Measurements from ENCODE around the gene NRXN3.

DNA sequence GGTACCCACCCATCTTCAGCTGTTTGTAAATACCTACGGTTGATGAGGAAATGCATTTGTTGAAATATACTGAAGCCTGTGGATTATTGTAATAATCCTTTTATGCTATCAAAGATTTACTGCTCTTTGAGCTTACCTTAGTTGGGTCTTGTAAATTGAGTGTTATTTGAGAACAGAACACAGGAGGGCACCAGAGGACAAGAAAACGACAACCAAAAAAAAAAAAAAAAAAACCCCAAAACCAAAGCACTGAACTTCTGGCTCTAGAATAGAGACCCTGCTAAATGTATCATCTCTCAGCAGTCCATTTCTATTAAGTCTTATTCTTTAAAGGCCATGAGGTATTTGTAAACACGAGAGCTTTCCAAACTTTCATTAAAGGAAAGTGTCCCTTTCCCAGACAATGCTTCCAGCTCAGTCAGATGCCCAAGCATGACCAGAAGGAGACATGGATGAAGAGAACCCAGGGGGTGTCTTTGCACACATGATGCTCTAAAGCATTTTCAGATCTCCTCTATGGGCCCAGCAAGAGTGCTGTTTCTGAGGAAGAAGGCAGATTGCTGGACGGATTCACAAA lies 763.9 kb downstream of the NRXN3 start:
- TF ChIP-seq CTCF (conservative IDR thresholded peaks at IDR 0.05; ENCODE audit: low read depth, low read length) (peak; percentile 73), EZH2phosphoT487 (IDR thresholded peaks at IDR 0.05; ENCODE audit: borderline replicate concordance, low read length) (no peak)
